ENCODE results near the gene SRP19. TPM values are rescaled to one million over a fixed set of nuclear protein-coding genes. Genes with fewer than 3 reads are reported as not detected.

SRP19 gene
- total and polyA plus RNA-seq, 2 experiments from 2014 or later = 66.6 to 158 TPM

GRCh38 chr5:112906637-112907036 lies 45.5 kb downstream of the SRP19 start:
- TF ChIP-seq EZH2phosphoT487 (IDR thresholded peaks at IDR 0.05; ENCODE audit: insufficient read depth, low read depth) (no peak), EZH2 (IDR thresholded peaks at IDR 0.05; ENCODE audit: insufficient read depth, poor library complexity, severe bottlenecking) (no peak)
- H3K9me2 ChIP-seq (ENCODE audit: insufficient read depth) = no peaks in the 10 kb centered on the region
- no peaks in the 10 kb centered on the region for H4K20me1 ChIP-seq (ENCODE audit: insufficient read depth)
- no peak overlapping the region for H3K27ac ChIP-seq
- 97 to 100% methylated on average over 3 of the region's 3 CpGs for WGBS, 2 experiments (ENCODE audit: low coverage in 1 of 2, low lambda C conversion rate in 2 of 2, missing lambda C conversion rate in 2 of 2)
- DNase-seq = no peak
- H3F3A ChIP-seq (ENCODE audit: insufficient read depth) = no peaks in the 10 kb centered on the region
- no peak overlapping the region for H3K4me3 ChIP-seq
- no peaks in the 10 kb centered on the region for H3K9me3 ChIP-seq (ENCODE audit: low read depth)
- H3K4me2 ChIP-seq (ENCODE audit: unreplicated experiment) = no peak overlapping the region
- in situ Hi-C loops (cut with MboI) = no loop called here
- H2AFZ ChIP-seq = no peak overlapping the region
- no peaks in the 10 kb centered on the region for H3K27me3 ChIP-seq (replicated peaks; ENCODE audit: insufficient read depth)
- peaks cover 28% of the 10 kb centered on the region for H3K36me3 ChIP-seq (ENCODE audit: low read depth)
- H3K79me2 ChIP-seq (ENCODE audit: insufficient read depth) = peaks cover 94% of the 10 kb centered on the region
- H3K4me1 ChIP-seq (ENCODE audit: insufficient read depth) = no peaks in the 10 kb centered on the region
- no peak overlapping the region for H3K9ac ChIP-seq

GRCh38 chr5:112907166-112907631 lies 46.1 kb downstream of the SRP19 start:
- Histone ChIP-seq H3K4me3 (no peak overlapping the region), H3F3A (ENCODE audit: insufficient read depth) (no peaks in the 10 kb centered on the region), H3K4me1 (ENCODE audit: insufficient read depth) (no peaks in the 10 kb centered on the region), H3K9ac (no peak overlapping the region), H3K27ac (no peak overlapping the region), H3K27me3 (replicated peaks; ENCODE audit: insufficient read depth) (no peaks in the 10 kb centered on the region), H2AFZ (no peak overlapping the region), H3K9me3 (ENCODE audit: low read depth) (no peaks in the 10 kb centered on the region), H4K20me1 (ENCODE audit: insufficient read depth) (no peaks in the 10 kb centered on the region), H3K4me2 (ENCODE audit: unreplicated experiment) (no peak overlapping the region), H3K9me2 (ENCODE audit: insufficient read depth) (no peaks in the 10 kb centered on the region), H3K79me2 (ENCODE audit: insufficient read depth) (peaks cover 97% of the 10 kb centered on the region), H3K36me3 (ENCODE audit: low read depth) (peaks cover 28% of the 10 kb centered on the region)
- TF ChIP-seq EZH2phosphoT487 (IDR thresholded peaks at IDR 0.05; ENCODE audit: insufficient read depth, low read depth) (no peak), EZH2 (IDR thresholded peaks at IDR 0.05; ENCODE audit: insufficient read depth, poor library complexity, severe bottlenecking) (no peak)
- WGBS, 2 experiments (ENCODE audit: low coverage in 1 of 2, low lambda C conversion rate in 2 of 2, missing lambda C conversion rate in 2 of 2) = 42 to 46% methylated on average over 4 of the region's 4 CpGs
- in situ Hi-C loops (cut with MboI) = no loop called here
- no peak for DNase-seq

- peaks cover 10% of the 10 kb centered on the region; the same call in 1 of the 2 replicates for H3K4me1 ChIP-seq (ENCODE audit: insufficient read depth)
- H4K20me1 ChIP-seq (ENCODE audit: insufficient read depth) = 0 out of 2 replicates have a peak, but pooled peaks cover 3% of the 10 kb centered on the region
- no peak overlapping the region for H3K4me2 ChIP-seq (ENCODE audit: unreplicated experiment)
- in situ Hi-C loops (cut with MboI) = no loop called here
- no peaks in the 10 kb centered on the region for H3K27me3 ChIP-seq (replicated peaks; ENCODE audit: insufficient read depth)
- H3K79me2 ChIP-seq (ENCODE audit: insufficient read depth) = peaks cover 97% of the 10 kb centered on the region
- H3K9ac ChIP-seq = no peak overlapping the region
- no peak for DNase-seq
- no peaks in the 10 kb centered on the region for H3K9me2 ChIP-seq (ENCODE audit: insufficient read depth)
- no peaks in the 10 kb centered on the region for H3K9me3 ChIP-seq (ENCODE audit: low read depth)
- no peak overlapping the region for H2AFZ ChIP-seq
- no peak overlapping the region for H3K27ac ChIP-seq
- TF ChIP-seq EZH2phosphoT487 (IDR thresholded peaks at IDR 0.05; ENCODE audit: insufficient read depth, low read depth) (no peak), EZH2 (IDR thresholded peaks at IDR 0.05; ENCODE audit: insufficient read depth, poor library complexity, severe bottlenecking) (no peak)
- peaks cover 9% of the 10 kb centered on the region; the same call in 1 of the 2 replicates for H3F3A ChIP-seq (ENCODE audit: insufficient read depth)
- peaks cover 28% of the 10 kb centered on the region for H3K36me3 ChIP-seq (ENCODE audit: low read depth)
- H3K4me3 ChIP-seq = no peak overlapping the region
Measured at GRCh38 chr5:112908854-112909253, 47.8 kb downstream of the SRP19 start.

GRCh38 chr5:112910529-112910928 lies 49.4 kb downstream of the SRP19 start:
- Histone ChIP-seq H3K4me2 (ENCODE audit: unreplicated experiment) (no peak overlapping the region), H3K4me1 (ENCODE audit: insufficient read depth) (peaks cover 20% of the 10 kb centered on the region; the same call in 1 of the 2 replicates), H4K20me1 (ENCODE audit: insufficient read depth) (0 out of 2 replicates have a peak, but pooled peaks cover 3% of the 10 kb centered on the region), H3K27ac (no peak overlapping the region), H3K9me2 (ENCODE audit: insufficient read depth) (no peaks in the 10 kb centered on the region), H3K79me2 (ENCODE audit: insufficient read depth) (peaks cover 97% of the 10 kb centered on the region), H3K9me3 (ENCODE audit: low read depth) (no peaks in the 10 kb centered on the region), H3K36me3 (ENCODE audit: low read depth) (peaks cover 23% of the 10 kb centered on the region), H3K27me3 (replicated peaks; ENCODE audit: insufficient read depth) (no peaks in the 10 kb centered on the region), H3F3A (ENCODE audit: insufficient read depth) (peaks cover 20% of the 10 kb centered on the region; the same call in 1 of the 2 replicates), H2AFZ (no peak overlapping the region), H3K4me3 (no peak overlapping the region), H3K9ac (no peak overlapping the region)
- DNase-seq = no peak
- TF ChIP-seq EZH2phosphoT487 (IDR thresholded peaks at IDR 0.05; ENCODE audit: insufficient read depth, low read depth) = no peak
- TF ChIP-seq EZH2 (IDR thresholded peaks at IDR 0.05; ENCODE audit: insufficient read depth, poor library complexity, severe bottlenecking) = no peak
- 90 to 95% methylated on average over 1 of the region's 1 CpG for WGBS, 2 experiments (ENCODE audit: low coverage in 1 of 2, low lambda C conversion rate in 2 of 2, missing lambda C conversion rate in 2 of 2)
- in situ Hi-C loops (cut with MboI) = no loop called here

GRCh38 chr5:112914584-112914983 lies 53.5 kb downstream of the SRP19 start:
- no peak overlapping the region for H3K4me2 ChIP-seq (ENCODE audit: unreplicated experiment)
- in situ Hi-C loops (cut with MboI) = no loop called here
- no peaks in the 10 kb centered on the region for H3K9me3 ChIP-seq (ENCODE audit: low read depth)
- no peaks in the 10 kb centered on the region for H3K27me3 ChIP-seq (replicated peaks; ENCODE audit: insufficient read depth)
- TF ChIP-seq EZH2phosphoT487 (IDR thresholded peaks at IDR 0.05; ENCODE audit: insufficient read depth, low read depth) (no peak), EZH2 (IDR thresholded peaks at IDR 0.05; ENCODE audit: insufficient read depth, poor library complexity, severe bottlenecking) (no peak)
- H3K27ac ChIP-seq = no peak overlapping the region
- H3K9ac ChIP-seq = no peak overlapping the region
- no peak overlapping the region for H2AFZ ChIP-seq
- 0 out of 2 replicates have a peak, but pooled peaks cover 3% of the 10 kb centered on the region for H4K20me1 ChIP-seq (ENCODE audit: insufficient read depth)
- 88 to 90% methylated on average over 4 of the region's 4 CpGs for WGBS, 2 experiments (ENCODE audit: low coverage in 1 of 2, low lambda C conversion rate in 2 of 2, missing lambda C conversion rate in 2 of 2)
- peaks cover 28% of the 10 kb centered on the region; the same call in 1 of the 2 replicates for H3K4me1 ChIP-seq (ENCODE audit: insufficient read depth)
- peaks cover 37% of the 10 kb centered on the region for H3F3A ChIP-seq (ENCODE audit: insufficient read depth)
- DNase-seq = peak; percentile 58
- H3K4me3 ChIP-seq = no peak overlapping the region
- peaks cover 93% of the 10 kb centered on the region for H3K79me2 ChIP-seq (ENCODE audit: insufficient read depth)
- H3K9me2 ChIP-seq (ENCODE audit: insufficient read depth) = no peaks in the 10 kb centered on the region
- peaks cover 24% of the 10 kb centered on the region for H3K36me3 ChIP-seq (ENCODE audit: low read depth)
